Activated CD4-positive, alpha-beta T cell treated with anti-CD3 and anti-CD28 coated beads for 24 hours (primary cell): ENCODE results near the gene TSPAN7.

Experiments used
- DNase-seq, 2 donors: peaks; one replicate each; pipeline ENCODE4 v3.0.0-alpha.2; 2020; ENCODE audit warnings: low read depth in 2 of 2

The TSPAN7 gene

DNA sequence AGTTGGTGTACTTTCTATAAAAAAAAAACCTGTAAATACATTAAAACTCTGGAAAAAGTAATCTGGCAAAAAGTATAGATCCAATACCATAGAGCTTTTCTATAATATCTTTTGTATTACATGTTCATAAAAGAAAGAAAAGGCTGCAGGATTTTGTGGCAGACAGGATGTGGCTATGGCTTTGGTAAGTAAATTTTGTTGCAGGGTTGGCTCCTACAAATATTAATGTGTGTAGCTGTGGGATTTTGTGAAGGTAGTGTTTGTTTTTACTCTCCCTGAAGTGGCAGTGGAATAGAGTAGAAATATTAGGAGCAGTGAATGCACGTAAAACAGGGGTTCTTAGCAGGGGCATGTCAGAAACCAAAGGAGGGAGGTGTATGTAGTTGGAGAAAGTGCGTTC lies 84.8 kb downstream of the TSPAN7 start:
- no peak for DNase-seq

DNA sequence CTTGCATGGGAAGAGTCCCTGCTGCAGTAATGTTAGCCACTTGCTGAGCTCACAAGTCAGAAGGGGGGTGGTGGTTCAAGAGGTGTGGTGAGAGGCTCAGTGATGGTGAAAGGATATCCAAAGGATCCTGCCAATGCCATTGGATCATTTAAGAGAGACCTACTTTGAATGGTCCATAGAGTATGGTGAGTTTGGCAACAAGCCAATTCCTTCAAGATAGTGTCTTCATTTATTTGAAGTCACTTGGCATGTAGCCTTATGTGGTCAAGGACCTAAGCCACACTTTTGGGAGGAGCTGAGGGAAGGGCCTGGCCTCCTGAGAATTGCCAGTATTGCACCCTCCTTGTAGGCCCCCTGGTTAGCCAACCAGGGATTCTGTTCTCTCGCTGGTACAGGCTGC lies 87.9 kb downstream of the TSPAN7 start:
- no peak for DNase-seq

- no peak for DNase-seq
Observed at GRCh38 chrX:38649674-38650647, 88.6 kb downstream of the TSPAN7 start.

DNA sequence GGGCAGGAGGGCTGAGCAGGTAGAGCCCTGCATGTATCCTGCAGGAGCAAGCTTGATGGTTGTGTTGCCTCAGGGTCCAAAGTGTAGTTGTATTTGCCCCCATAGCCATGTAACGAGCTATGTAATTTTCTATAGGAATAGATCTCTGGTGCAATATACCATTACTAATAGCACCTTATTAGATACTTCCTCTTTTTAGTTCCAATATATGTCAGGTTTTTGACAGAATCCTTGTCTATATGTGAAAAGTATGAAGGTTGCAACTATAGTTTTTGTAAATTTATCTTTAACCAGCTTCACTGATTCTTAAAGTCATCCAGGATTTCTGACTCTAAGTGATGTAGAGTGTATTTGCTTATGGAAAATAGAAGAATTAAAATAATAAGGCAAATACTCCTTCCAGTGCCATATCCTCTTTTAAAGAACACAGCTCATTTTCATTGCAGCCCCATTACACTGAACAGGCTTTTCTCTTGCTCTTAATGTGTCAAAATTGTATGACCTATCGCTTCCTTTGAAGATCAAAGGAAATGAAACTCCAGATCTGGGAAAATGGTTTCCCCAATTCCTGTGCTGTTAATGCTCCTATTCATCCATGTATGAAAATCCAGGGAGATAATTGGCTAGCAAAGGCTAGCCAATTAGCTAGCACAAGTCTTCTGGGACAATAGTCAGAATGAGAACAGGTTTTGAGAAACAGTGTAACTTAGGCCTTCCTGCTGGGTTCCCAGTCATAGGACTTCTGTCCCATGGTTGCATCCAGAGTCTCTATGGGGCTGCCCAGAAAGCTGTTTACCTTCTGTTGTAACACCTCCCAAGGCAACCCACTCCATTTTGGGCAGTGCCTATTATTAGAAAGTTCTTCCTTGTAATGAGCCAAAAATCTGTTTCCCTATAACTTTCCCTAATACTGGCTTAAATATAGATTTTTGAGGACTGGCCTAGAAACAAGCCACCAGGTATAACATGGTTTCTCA lies 90.6 kb downstream of the TSPAN7 start:
- DNase-seq: no peak

DNA sequence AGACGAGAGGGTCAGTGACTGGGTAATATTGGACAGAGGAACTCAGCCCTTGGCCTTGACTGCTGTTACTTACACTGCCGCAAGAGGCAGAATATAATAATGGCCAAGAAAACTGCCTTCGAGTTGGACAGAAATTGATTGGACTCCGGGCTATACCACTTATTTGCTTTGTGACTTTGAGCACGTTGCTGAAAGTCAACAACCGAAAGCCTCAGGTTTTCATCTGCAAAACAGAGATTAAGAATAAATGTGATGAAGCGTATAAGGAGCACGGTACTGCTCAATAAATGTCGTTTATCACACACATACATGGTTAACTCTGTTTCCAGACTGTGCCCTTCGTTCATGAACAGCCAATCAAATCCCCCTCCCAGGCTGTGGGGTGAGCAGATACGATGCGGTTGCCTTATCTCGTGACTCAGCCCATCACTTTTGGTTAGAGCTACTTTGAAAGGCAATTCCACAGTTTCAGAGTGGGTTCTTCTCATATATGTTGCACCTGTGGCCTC lies 91.6 kb downstream of the TSPAN7 start:
- no peak for DNase-seq

DNA sequence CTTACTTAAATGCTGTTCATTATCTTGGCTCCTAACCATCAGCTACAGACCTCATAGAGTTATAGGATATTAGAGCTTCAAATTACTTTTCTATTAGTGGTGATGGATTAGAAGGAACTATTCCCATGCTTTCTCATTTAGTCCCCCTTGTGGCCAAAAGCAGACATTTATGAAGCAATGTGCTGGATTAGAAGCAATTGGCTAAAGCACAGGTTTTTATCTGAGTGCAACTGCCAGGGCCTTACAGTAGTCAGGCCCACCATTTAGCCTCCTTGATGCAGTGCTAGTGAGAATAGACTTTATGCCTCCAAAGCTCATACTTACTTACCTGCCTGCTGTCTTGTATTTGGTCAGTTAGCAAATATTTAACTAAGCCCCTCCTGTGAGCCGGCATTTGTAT lies 93.0 kb downstream of the TSPAN7 start:
- DNase-seq: no peak

- no peak for DNase-seq
Observed at GRCh38 chrX:38656350-38656915, 95.1 kb downstream of the TSPAN7 start.

GRCh38 chrX:38657562-38657961 lies 96.2 kb downstream of the TSPAN7 start:
- no peak for DNase-seq

GRCh38 chrX:38660395-38661102 lies 99.2 kb downstream of the TSPAN7 start:
- no peak for DNase-seq

DNA sequence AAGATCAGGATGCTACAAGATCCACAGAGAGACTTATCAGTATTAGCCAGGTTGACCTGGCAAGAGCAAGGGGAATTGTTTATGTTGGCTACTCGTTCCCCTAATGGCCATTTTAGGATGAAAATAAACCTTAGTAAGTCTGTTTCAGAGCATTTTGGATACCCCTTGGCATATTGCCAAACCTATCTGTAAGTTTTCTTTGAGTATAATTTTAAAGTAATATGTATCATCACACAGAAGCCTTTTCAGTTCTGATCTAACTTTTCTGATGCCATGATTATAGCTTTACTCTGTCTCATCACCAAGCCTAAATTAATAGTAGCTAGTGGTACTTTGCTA lies 99.7 kb downstream of the TSPAN7 start:
- no peak for DNase-seq

GRCh38 chrX:38661561-38661960 lies 100.2 kb downstream of the TSPAN7 start:
- no peak for DNase-seq

DNA sequence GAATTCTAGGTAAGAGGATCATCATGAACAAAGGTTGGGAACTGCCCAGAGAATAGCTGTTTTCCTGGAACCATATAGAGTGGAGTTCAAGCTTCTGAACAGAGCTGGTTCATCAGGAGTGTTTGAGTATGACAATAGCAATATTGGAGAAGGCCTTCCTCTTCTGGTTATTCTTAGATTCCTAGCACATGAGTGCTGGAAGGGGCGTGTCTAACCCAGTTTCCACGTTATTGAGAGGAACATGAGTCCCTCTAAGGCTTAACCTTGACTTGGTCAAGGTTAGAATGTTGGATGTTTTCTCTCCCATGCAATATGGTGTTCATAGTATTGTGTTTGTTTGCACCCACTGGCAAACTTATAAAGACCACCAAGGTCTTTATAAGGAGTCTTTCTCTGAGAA lies 101.3 kb downstream of the TSPAN7 start:
- no peak for DNase-seq

GRCh38 chrX:38664285-38664684 lies 102.9 kb downstream of the TSPAN7 start:
- DNase-seq: no peak

DNA sequence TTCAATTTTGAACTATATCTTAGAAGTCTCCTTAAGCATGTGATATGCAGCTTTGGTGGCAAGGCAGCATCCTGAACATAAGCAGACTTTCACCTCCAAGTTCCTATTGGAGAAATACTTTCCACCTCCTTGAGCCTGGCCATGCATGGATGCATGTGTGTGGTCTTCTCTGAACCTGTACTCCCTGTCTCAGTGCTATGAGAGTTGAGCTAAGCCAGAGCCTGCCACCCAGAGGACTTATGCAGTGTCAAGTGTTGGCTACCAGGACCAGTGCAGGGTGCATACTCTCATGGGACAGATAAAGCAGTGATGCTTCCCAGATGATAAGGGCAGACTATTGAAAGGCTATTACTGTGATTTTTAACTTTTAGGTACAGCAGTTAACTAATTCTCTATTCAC lies 105.6 kb downstream of the TSPAN7 start:
- DNase-seq: no peak

- DNase-seq: no peak
Observed at GRCh38 chrX:38668771-38669170, 107.4 kb downstream of the TSPAN7 start.

DNA sequence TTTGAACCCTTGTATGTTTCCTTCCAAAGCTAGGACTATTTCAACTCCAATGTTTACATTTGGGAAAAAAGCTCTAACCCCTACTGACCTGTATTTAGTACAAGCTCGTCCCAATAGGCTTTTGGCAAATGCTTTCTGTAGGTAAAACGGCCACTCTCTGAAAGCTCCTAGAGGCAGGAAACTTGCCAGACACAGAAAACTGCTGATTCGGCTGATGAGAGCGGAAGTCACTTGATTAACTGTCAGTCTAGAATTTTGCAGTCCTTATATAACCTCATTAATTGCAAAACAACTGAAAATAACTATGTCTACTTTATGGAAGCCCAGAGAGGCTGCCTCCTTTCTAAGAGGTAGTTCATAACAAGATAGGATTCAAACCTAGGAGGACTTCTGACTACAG lies 108.1 kb downstream of the TSPAN7 start:
- no peak for DNase-seq

DNA sequence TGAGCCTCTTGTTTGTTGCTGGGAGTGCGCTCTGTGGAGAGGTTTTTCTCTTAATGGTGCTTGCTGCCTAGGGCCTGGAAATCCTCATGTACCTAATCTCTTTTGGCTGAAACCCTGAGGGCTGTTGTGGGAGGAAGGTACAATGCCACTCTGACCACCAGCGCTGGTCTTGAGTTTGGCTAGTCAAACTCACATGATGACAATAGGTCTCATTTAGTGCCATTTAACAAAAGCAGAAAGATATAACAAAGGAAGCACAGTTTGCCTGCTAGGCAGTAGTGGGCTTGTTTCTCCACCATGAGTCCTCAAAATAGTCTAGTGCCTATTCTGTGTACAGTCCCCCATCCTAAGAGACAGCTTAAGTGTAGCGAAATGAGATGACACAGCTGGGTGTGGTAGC lies 111.3 kb downstream of the TSPAN7 start:
- DNase-seq: no peak

DNA sequence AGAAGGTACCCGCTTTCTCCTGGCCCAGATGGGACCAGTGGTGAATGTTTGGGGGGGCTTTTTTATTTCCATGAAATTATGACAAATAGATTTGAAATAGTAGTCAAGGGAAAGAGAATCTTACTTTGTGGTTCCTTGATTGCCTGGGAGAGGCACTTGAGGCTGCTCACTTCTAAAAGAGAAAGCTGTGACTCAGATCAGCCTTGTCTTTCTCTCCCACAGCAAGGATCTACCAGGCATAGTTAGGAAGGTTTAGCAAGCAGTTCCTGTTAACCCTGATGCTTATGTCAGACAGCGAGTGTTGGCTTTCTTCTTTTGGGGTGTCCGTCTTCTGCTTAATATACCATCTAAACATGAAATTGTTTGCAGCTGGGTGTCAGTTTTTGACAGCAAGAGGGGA lies 114.5 kb downstream of the TSPAN7 start:
- no peak for DNase-seq

DNA sequence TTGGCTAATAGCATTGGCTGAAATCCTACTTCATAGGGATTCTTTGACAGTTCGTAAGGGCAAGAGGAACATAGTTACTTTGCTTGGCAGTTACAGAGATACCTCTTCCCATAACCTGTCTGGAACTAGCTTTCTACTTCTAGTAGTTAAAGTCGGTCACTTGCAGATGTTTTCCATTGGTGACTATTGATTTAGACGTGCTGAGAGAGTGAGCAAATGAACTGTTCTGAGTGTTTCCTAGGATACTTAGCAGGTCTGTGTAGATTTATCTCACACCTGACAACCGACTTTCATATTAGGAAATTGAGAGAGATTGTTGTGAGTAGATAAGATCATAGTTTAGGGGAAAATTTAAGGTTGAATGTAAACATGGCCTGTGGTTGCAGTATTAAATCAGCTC lies 116.8 kb downstream of the TSPAN7 start:
- DNase-seq: no peak

- no peak for DNase-seq
Observed at GRCh38 chrX:38678821-38679220, 117.5 kb downstream of the TSPAN7 start.

DNA sequence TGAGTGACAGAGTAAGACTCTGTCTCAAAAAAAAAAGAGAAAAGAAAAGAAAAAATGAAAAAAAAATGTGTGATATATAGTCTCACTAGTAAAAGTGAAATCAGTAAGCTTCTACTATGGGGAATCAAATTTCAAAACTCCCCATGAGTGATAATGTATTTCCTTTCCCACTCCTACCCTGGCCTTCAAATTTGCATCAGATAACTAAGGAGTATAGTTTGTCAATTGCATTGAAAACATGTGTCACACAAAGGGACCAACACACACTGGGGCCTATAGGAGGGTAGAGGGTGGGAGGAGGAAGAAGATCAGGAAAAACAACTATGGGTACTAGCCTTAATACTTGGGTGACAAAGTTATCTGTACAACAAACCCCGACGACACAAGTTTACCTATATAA lies 118.4 kb downstream of the TSPAN7 start:
- no peak for DNase-seq
